Mesenchymal stem cell (in vitro differentiated cells and primary cell): Measurements from ENCODE around the gene DENND4C. TPM values are rescaled to one million over a fixed set of nuclear protein-coding genes. Genes with fewer than 3 reads are reported as not detected.

Experiments used
- DNase-seq: peaks from one replicate; pipeline ENCODE4 v3.0.0-alpha.2; 2013
- H2AFZ ChIP-seq: one replicate; pipeline ENCODE4 v1.6.1; 2013; ENCODE audit warnings: low read depth, mild to moderate bottlenecking, control low read depth, inconsistent platforms, low read length, moderate library complexity
- H2AK5ac ChIP-seq: 2 replicates; pipeline ENCODE4 v1.6.1; 2013; ENCODE audit warnings: low read length, moderate library complexity, mild to moderate bottlenecking, inconsistent platforms; ENCODE audit not compliant: severe bottlenecking
- H2BK120ac ChIP-seq: one replicate; pipeline ENCODE4 v1.6.1; 2013; ENCODE audit warnings: low read depth, mild to moderate bottlenecking, inconsistent platforms, low read length, moderate library complexity
- H2BK12ac ChIP-seq, 2 experiments: one replicate each; pipeline ENCODE4 v1.6.1; 2013; ENCODE audit warnings: inconsistent platforms in 2 of 2, low read length in 2 of 2, mild to moderate bottlenecking in 2 of 2, moderate library complexity in 2 of 2, control low read depth in 1 of 2
- H2BK15ac ChIP-seq: one replicate; pipeline ENCODE4 v1.6.1; 2013; ENCODE audit warnings: mild to moderate bottlenecking, low read depth, inconsistent platforms; ENCODE audit not compliant: poor library complexity, severe bottlenecking
- H2BK5ac ChIP-seq: 2 replicates; pipeline ENCODE4 v1.6.1; 2013; ENCODE audit warnings: low read depth, mild to moderate bottlenecking, low read length, control low read depth, inconsistent platforms; ENCODE audit not compliant: poor library complexity, severe bottlenecking
- H3K14ac ChIP-seq, 2 experiments: one replicate each; pipeline ENCODE4 v1.6.1; 2013; ENCODE audit warnings: inconsistent platforms in 2 of 2, low read length in 2 of 2, control low read depth in 1 of 2, mild to moderate bottlenecking in 1 of 2, moderate library complexity in 1 of 2
- H3K18ac ChIP-seq, 2 experiments: one replicate each; pipeline ENCODE4 v1.6.1; 2013; ENCODE audit warnings: inconsistent platforms in 2 of 2, low read length in 2 of 2, control low read depth in 1 of 2, low read depth in 1 of 2, mild to moderate bottlenecking in 1 of 2
- H3K23ac ChIP-seq, 2 experiments: one replicate each; pipeline ENCODE4 v1.6.1; 2013; ENCODE audit warnings: inconsistent platforms in 2 of 2, low read length in 2 of 2, mild to moderate bottlenecking in 2 of 2, moderate library complexity in 2 of 2, control low read depth in 1 of 2
- H3K27ac ChIP-seq: 2 replicates; pipeline ENCODE4 v1.5.1; 2013; ENCODE audit warnings: mild to moderate bottlenecking, moderate library complexity, low read length, control low read depth, inconsistent platforms; ENCODE audit not compliant: poor library complexity, severe bottlenecking
- H3K27me3 ChIP-seq, 2 experiments: 2 replicates each; pipeline versions ENCODE4 v1.6.1 to v1.7.0; 2013; ENCODE audit warnings: low read length in 2 of 2, mild to moderate bottlenecking in 2 of 2, moderate library complexity in 2 of 2, control low read depth in 1 of 2, inconsistent platforms in 1 of 2; ENCODE audit not compliant: control insufficient read depth in 1 of 2, insufficient read depth in 1 of 2
- H3K36me3 ChIP-seq, 2 experiments: 2 replicates each; pipeline versions ENCODE4 v1.6.1 to v1.7.0; 2013; ENCODE audit warnings: low read length in 2 of 2, control low read depth in 1 of 2, inconsistent platforms in 1 of 2, low read depth in 1 of 2, mild to moderate bottlenecking in 1 of 2; ENCODE audit not compliant: insufficient read depth in 2 of 2, control insufficient read depth in 1 of 2
- H3K4ac ChIP-seq, 2 experiments: one replicate each; pipeline ENCODE4 v1.6.1; 2013; ENCODE audit warnings: inconsistent platforms in 2 of 2, low read length in 2 of 2, mild to moderate bottlenecking in 2 of 2, moderate library complexity in 2 of 2, control low read depth in 1 of 2, low read depth in 1 of 2
- H3K4me1 ChIP-seq: 2 replicates; pipeline ENCODE4 v1.6.1; 2013; ENCODE audit warnings: low read depth, low read length, control low read depth; ENCODE audit not compliant: control insufficient read depth, insufficient read depth
- H3K4me2 ChIP-seq: 2 replicates; pipeline ENCODE4 v1.6.1; 2013; ENCODE audit warnings: low read length, mild to moderate bottlenecking, inconsistent platforms; ENCODE audit not compliant: poor library complexity, severe bottlenecking
- H3K4me3 ChIP-seq, 2 experiments: 2 replicates each; pipeline versions ENCODE4 v1.5.1 to v1.7.0; 2013; ENCODE audit warnings: low read length in 2 of 2, mild to moderate bottlenecking in 2 of 2, control low read depth in 1 of 2, low read depth in 1 of 2; ENCODE audit not compliant: insufficient read depth in 1 of 2
- H3K79me1 ChIP-seq: replicated peaks from 2 replicates; pipeline ENCODE4 v1.6.1; 2013; ENCODE audit warnings: mild to moderate bottlenecking, control low read depth, low read length, inconsistent platforms; ENCODE audit not compliant: poor library complexity, severe bottlenecking
- H3K9ac ChIP-seq: 2 replicates; pipeline ENCODE4 v1.7.0; 2013; ENCODE audit warnings: mild to moderate bottlenecking, low read length, moderate library complexity
- H3K9me3 ChIP-seq: 2 replicates; pipeline ENCODE4 v1.7.0; 2013; ENCODE audit warnings: mild to moderate bottlenecking, low read length; ENCODE audit not compliant: control insufficient read depth
- H4K8ac ChIP-seq: one replicate; pipeline ENCODE4 v1.6.1; 2013; ENCODE audit warnings: inconsistent platforms, mild to moderate bottlenecking, low read length, moderate library complexity
- H4K91ac ChIP-seq: one replicate; pipeline ENCODE4 v1.6.1; 2013; ENCODE audit warnings: mild to moderate bottlenecking, low read length, inconsistent platforms
- WGBS: methylation state at CpG from one replicate; pipeline ENCODE4 v1.1.7; 2013; ENCODE audit warnings: mixed read lengths; 5-methylcytosine and 5-hydroxymethylcytosine counted together
- polyA plus RNA-seq, 2 experiments: library from polyadenylated mRNA; stranded (reverse); fragments of 200-250 nt; gene quantifications; one replicate each; pipeline ENCODE4 v1.2.3, GENCODE V29; 2013

The DENND4C gene
- polyA plus RNA-seq (2013, experiment 1 of 2) = 14.6 TPM
- 13.9 TPM for polyA plus RNA-seq (2013, experiment 2 of 2)

GRCh38 chr9:19230355-19231125, at the start of gene DENND4C:
Gene DENND4C (plus strand): TSS chr9:19230693. CDS start chr9:19276175, 45,482 bp downstream.
- peak within 1 kb of the TSS; percentile 94 for H2BK15ac ChIP-seq
- peak within 1 kb of the TSS; percentile 85 for H2AFZ ChIP-seq
- peak within 1 kb of the TSS in 1 of 2 experiments; percentile 99 for H3K14ac ChIP-seq
- no peaks in the 10 kb centered on the region for H3K27me3 ChIP-seq
- H4K91ac ChIP-seq = peak within 1 kb of the TSS; percentile 96
- peak within 1 kb of the TSS; percentile 97 for H3K4me2 ChIP-seq
- H3K79me1 ChIP-seq = no peaks in the 10 kb centered on the region
- peak within 1 kb of the TSS; percentile 97 for H2BK5ac ChIP-seq
- peak within 1 kb of the TSS in 1 of 2 experiments; percentile 94 for H3K23ac ChIP-seq
- DNase-seq = peak; percentile 86
- peak within 1 kb of the TSS; percentile 92 for H3K9ac ChIP-seq
- H3K27ac ChIP-seq = peak within 1 kb of the TSS; percentile 89
- WGBS = under 1% methylated on average over 67 of the region's 86 CpGs
- peak within 1 kb of the TSS; percentile 87 to 98 for H3K18ac ChIP-seq
- H4K8ac ChIP-seq = peak within 1 kb of the TSS; percentile 52
- no peaks in the 10 kb centered on the region for H3K9me3 ChIP-seq
- no peak within 1 kb of the TSS for H2AK5ac ChIP-seq
- no peaks in the 10 kb centered on the region for H3K36me3 ChIP-seq
- H2BK120ac ChIP-seq = peak within 1 kb of the TSS; percentile 89
- H3K4me1 ChIP-seq = no peaks in the 10 kb centered on the region
- peak within 1 kb of the TSS; percentile 88 to 98 for H3K4ac ChIP-seq
- peak within 1 kb of the TSS; percentile 86 to 95 for H3K4me3 ChIP-seq
- peak within 1 kb of the TSS in 1 of 2 experiments; percentile 87 for H2BK12ac ChIP-seq

GRCh38 chr9:19180991-19181390, 49.5 kb upstream of the DENND4C start:
- H3K4me1 ChIP-seq = peaks cover 3% of the 10 kb centered on the region
- H3K36me3 ChIP-seq = no peaks in the 10 kb centered on the region
- H3K9ac ChIP-seq = no peak overlapping the region
- no peak overlapping the region for H2BK120ac ChIP-seq
- H4K91ac ChIP-seq = no peak overlapping the region
- no peaks in the 10 kb centered on the region for H3K9me3 ChIP-seq
- no peak overlapping the region for H4K8ac ChIP-seq
- H3K23ac ChIP-seq = no peak overlapping the region
- no peak overlapping the region for H3K18ac ChIP-seq
- no peak overlapping the region for H2AK5ac ChIP-seq
- no peak for DNase-seq
- H3K27ac ChIP-seq = no peak overlapping the region
- no peaks in the 10 kb centered on the region for H3K79me1 ChIP-seq
- H3K14ac ChIP-seq = no peak overlapping the region
- H2BK12ac ChIP-seq = no peak overlapping the region
- no peak overlapping the region for H2AFZ ChIP-seq
- H3K4ac ChIP-seq = no peak overlapping the region
- H2BK5ac ChIP-seq = no peak overlapping the region
- no peak overlapping the region for H3K4me2 ChIP-seq
- H3K27me3 ChIP-seq = no peaks in the 10 kb centered on the region
- no peak overlapping the region for H3K4me3 ChIP-seq
- no peak overlapping the region for H2BK15ac ChIP-seq
- 95% methylated on average over 5 of the region's 5 CpGs for WGBS

- H3K79me1 ChIP-seq = no peaks in the 10 kb centered on the region
Measured at GRCh38 chr9:19181561-19181960, 48.9 kb upstream of the DENND4C start.

GRCh38 chr9:19184144-19184917, 46.2 kb upstream of the DENND4C start:
- Histone ChIP-seq H2BK12ac (peak overlapping the region in 1 of 2 experiments; percentile 97), H4K8ac (peak overlapping the region; percentile 82), H3K79me1 (no peaks in the 10 kb centered on the region), H2AFZ (no peak overlapping the region), H3K23ac (no peak overlapping the region), H3K27ac (peak overlapping the region; percentile 98), H3K4me1 (peaks cover 3% of the 10 kb centered on the region), H2AK5ac (no peak overlapping the region), H2BK120ac (peak overlapping the region; percentile 64), H3K4me2 (no peak overlapping the region), H3K9ac (peak overlapping the region; percentile 88), H3K4ac (peak overlapping the region in 1 of 2 experiments; percentile 13), H3K4me3 (no peak overlapping the region), H3K18ac (peak overlapping the region; percentile 52 to 94), H3K9me3 (no peaks in the 10 kb centered on the region), H2BK15ac (no peak overlapping the region), H4K91ac (peak overlapping the region; percentile 80), H3K14ac (no peak overlapping the region), H3K27me3 (no peaks in the 10 kb centered on the region), H3K36me3 (no peaks in the 10 kb centered on the region), H2BK5ac (peak overlapping the region; percentile 86)
- whole genome bisulfite sequencing = 23% methylated on average over 6 of the region's 7 CpGs
- peak; percentile 92 for DNase-seq

More at GRCh38 chr9:19181561-19181960, 48.9 kb upstream of the DENND4C start:
- H3K18ac ChIP-seq = no peak overlapping the region
- no peak overlapping the region for H3K4ac ChIP-seq
- no peak overlapping the region for H3K4me3 ChIP-seq
- H3K27ac ChIP-seq = no peak overlapping the region
- H2BK120ac ChIP-seq = no peak overlapping the region
- H4K91ac ChIP-seq = no peak overlapping the region
- no peak overlapping the region for H3K23ac ChIP-seq
- H2AFZ ChIP-seq = no peak overlapping the region
- no peak overlapping the region for H3K9ac ChIP-seq
- no peak for DNase-seq
- no peaks in the 10 kb centered on the region for H3K9me3 ChIP-seq
- no peak overlapping the region for H2BK5ac ChIP-seq
- no peak overlapping the region for H2BK15ac ChIP-seq
- no peaks in the 10 kb centered on the region for H3K27me3 ChIP-seq
- H3K36me3 ChIP-seq = no peaks in the 10 kb centered on the region
- no peak overlapping the region for H3K4me2 ChIP-seq
- H3K4me1 ChIP-seq = peaks cover 3% of the 10 kb centered on the region
- H3K14ac ChIP-seq = no peak overlapping the region
- WGBS = 95% methylated on average over 4 of the region's 5 CpGs
- no peak overlapping the region for H2AK5ac ChIP-seq
- H2BK12ac ChIP-seq = no peak overlapping the region
- H4K8ac ChIP-seq = no peak overlapping the region
